ENCODE measurements around the gene SLC5A12.

Gene SLC5A12

DNA sequence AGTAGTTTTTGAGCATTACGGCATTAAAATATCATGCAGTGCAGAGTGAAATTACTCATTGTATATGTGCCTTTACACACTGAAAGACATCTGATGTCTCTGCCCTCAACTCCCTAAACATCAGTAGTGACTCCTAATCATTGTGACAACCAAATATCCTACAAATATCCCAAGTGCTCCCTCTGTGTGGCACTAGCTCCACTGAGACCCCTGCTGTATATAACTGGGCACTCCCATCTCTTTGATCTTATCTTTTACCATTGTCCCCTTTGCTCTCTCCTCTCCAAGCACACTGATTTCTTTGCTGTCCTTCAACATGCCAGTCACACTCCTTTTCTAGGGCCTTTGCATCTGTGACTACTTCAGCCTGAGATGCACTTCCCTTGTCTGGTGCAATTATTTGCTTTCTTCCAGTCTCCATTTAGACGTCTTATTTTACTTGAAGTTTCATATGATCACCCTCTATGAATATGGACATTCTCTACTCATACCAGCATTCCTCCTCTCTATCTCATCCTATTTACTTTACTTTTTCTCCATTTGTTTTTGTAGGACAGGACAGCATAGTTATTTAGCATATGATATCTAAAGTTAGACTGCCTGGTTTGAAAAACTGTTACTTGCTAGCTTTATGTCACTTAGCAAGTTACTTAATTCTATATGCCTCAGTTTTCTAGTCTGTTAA is 2.4 kb downstream of the SLC5A12 start:
- no peak for DNase-seq (ENCODE audit: low spot score)

DNA sequence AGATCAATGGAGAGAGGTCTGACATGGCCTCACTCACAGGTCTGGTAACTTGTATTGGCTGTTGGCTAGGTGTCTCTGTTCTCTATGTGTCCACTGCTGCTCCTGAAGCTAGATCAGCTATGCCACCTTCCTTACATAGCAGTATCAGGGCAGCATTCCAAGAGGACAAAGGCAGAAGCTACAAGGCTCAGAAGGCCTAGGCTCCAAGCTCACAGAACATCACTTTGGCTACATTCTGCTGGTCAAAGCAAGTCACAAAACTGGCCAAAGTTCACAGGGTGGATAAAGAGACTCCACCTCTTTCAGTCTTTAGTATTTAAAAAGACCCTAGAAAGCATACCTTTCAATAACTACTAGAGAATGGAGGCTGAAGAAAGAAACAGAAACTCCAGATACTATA is 4.1 kb downstream of the SLC5A12 start:
- no peak for DNase-seq (ENCODE audit: low spot score)

GRCh38 chr11:26715133-26715532 is 6.7 kb downstream of the SLC5A12 start:
- DNase-seq (ENCODE audit: low spot score): no peak

DNA sequence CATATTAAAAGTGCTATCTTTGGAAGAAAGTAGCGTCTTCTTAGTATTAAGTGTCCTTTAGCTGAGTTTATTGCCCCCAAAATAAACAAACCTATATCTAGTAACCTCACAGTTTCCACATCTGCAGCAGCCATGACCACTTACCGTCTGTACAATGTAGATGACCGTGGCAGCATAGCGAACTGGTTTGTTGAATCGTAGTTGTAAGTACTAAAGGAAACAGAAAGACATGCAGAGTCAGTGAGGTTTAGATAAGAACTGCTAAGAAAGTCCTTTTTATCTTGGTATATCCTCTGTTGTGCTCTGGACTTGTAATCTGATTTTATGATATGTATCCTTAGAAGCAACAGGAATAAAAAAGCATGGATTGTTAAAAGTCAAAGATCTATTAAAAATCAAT is 9.4 kb downstream of the SLC5A12 start:
- DNase-seq (ENCODE audit: low spot score): no peak

DNA sequence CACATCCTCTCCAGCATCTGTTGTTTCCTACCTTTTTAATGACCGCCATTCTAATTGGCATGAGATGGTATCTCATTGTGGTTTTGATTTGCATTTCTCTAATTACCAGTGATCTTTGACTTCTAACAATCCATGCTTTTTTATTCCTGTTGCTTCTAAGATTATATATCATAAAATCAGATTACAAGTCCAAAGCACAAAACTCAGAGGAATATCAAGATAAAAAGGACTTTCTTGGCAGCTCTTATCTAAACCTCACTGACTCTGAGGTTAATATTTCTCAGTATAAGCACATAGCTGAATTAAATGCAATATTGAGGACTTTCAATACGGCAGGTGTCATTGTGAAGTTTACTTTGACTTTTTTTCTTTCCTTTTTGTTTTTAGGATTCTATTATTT is 11.4 kb downstream of the SLC5A12 start:
- DNase-seq (ENCODE audit: low spot score): no peak

DNA sequence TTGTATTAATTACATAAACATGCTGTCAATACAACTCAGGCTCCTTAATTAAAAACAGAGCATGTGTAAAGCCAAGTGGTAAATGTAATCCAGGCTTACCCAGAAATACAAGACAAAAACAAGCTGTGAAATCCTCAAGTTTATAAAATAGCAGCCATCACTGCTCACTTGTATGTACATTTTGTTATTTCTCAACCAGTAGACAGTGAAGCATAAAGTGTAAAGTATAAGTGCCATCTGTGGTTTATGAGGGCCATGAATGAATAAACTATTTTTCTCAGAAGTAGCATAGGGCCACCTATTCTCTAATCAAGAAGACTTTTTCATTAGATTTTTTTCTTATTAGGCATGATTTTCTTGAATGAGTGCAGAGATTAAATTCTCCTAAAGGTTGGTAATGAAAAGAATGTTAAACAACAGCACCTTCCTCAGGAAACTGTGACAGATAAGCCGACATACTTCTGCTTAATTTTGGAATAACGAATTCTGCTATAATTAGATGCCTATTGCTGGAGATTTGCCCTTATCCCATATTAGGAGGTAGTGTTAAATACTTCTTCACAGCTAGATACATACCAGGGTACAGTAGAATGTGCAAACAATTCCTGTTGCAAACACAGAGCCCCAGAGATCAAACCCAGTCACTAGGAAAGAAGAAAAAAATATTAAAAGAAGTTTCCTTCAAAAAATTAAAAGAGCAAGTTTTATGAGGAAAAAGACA is 13.0 kb downstream of the SLC5A12 start:
- no peak for DNase-seq (ENCODE audit: low spot score)

DNA sequence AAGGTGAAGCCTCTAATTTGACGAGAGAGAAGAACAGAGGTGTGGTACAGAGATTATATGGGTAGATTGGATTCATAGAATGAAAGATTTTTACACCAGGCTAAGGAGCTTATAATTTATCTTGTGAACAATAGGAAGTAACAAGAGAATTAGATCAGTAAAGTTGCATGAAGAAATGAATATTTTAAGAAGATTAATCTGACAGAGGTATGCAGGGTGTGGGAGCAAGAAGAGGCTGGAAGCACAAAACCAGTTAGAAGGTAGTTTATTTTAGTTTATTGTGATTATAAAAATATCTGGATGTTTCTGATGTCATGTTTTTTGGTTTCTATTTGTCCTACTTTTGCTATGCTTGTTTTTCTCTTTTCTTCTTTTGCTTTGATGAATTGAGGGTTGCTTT is 15.7 kb downstream of the SLC5A12 start:
- no peak for DNase-seq (ENCODE audit: low spot score)

- DNase-seq (ENCODE audit: low spot score): no peak
Measured at GRCh38 chr11:26704249-26704648, 17.6 kb downstream of the SLC5A12 start.

- no peak for DNase-seq (ENCODE audit: low spot score)
Measured at GRCh38 chr11:26703411-26704191, 18.3 kb downstream of the SLC5A12 start.

DNA sequence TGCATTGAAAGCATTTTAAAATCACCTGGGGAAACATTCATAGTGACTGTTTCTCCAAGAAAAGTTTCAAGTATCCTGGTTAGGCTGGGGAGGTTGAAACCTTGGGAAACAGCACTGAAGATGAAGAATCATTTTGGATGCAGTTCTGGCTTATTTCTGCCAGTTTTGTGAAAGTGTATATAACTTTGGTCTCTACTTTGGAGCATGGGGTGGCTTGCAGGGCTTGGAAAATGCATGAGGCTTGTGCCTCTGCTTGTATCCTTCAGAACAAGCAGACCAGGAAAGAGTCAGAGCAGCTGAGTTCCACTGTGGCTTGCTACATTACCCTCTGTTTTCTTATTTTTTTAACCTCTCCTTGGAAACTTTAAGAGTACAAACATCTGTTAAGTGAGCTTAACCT is 19.5 kb downstream of the SLC5A12 start:
- no peak for DNase-seq (ENCODE audit: low spot score)

- no peak for DNase-seq (ENCODE audit: low spot score)
Measured at GRCh38 chr11:26700574-26701235, 21.2 kb downstream of the SLC5A12 start.

- DNase-seq (ENCODE audit: low spot score): no peak
Measured at GRCh38 chr11:26698224-26698623, 23.6 kb downstream of the SLC5A12 start.

DNA sequence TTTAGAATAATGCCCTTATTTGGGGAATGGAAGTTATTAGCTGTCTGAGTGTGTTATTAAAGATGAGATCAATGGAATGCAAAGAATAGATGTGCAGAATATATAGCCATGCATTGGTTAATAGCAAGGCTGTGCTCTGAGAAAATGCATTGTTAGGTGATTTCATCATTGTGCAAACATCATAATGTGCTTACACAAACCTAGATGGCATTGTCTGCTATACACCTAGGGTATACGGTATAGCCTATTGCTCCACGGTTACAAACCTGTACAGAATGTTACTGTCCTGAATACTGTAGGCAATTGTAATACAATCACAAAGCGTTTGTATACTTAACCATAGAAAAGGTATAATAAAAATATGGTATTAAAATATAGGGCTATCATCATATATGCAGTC is 25.5 kb downstream of the SLC5A12 start:
- no peak for DNase-seq (ENCODE audit: low spot score)

DNA sequence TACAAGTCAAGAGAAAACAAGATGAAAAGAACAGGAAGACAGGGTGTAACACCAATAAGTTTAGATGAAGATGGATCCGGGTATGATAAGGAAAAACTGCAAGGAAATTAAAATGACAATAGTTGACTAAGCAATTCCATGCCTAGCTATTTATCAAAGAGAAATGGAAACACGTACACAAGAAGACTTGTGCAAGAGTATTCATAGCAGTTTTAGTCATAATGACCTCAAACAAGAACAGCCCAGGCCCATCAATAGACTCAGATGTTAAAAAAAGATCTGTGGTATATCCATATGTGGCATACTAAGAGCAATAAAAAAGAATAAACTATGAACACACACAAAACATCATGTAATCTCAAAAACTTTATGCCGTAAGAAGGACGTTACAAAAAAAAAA is 33.2 kb downstream of the SLC5A12 start:
- no peak for DNase-seq (ENCODE audit: low spot score)

DNA sequence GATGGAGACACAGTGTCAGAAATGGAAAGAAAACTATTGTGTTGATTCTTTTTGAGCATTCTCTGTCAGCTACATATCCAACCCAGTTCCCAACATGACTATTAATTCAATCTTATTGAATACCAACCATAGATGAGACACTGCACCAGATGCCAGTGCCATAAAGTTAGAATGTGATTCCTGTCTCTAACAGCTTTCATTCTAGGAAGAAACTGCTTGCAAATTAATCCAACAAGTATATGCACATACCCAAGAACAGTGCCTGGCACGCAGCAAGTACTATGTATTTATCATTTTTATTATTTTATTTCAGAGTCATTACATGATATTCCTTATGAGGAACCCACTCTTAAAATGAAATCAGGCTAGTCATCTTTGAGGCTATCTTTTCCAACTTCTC is 34.5 kb downstream of the SLC5A12 start:
- DNase-seq (ENCODE audit: low spot score): no peak

- DNase-seq (ENCODE audit: low spot score): no peak
Measured at GRCh38 chr11:26677566-26677965, 44.3 kb downstream of the SLC5A12 start.

DNA sequence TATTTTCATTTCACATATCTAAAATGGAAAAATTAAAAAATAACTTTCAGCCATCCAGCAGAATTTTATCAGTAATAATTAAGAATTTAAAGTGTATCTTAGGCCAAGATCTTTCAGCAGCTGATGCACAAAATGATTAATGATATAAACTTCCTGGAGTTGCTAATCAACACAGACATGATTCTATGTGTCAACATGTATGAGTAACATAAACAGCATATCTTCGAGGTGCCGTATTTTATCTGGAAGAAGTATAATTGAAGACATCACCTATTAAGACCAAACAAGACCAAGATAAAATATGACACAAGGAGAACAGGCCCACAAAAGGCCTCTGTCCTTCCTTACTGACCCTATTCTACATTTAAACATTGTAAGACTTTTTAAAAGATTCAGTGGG is 45.2 kb downstream of the SLC5A12 start:
- no peak for DNase-seq (ENCODE audit: low spot score)

DNA sequence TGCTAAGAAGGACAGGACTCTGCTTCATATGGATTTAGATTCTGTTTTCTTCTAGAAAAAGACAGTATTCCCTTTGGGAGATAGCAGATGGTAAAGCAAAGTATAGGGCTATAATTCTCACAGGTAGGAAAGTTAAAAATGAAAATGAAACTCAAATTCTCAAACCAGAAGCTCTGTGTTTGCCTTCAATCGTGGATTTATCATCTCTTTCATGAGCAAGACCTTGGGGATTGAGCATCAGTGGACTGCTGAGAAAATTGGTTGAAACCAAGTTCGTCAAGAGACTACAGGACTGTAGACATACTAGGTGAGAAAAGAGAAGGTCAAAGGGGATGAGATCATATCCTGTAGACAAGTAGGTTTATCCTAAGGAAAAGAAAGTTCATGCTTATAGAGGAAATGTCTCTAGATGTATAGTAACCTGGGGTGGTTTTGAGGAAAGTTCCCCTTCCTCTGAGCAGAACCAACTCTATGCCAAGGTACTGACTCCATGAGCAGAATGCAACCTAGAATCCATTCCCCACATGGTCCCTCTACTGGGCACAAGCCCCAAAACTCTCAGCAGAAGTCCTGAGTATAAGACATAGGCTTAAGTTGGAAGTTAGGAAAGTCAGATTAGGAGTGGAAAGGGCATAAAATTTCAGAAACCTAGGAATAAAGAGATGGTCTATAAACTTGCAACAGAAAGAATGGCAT is 46.5 kb downstream of the SLC5A12 start:
- DNase-seq (ENCODE audit: low spot score): no peak

- DNase-seq (ENCODE audit: low spot score): no peak
Measured at GRCh38 chr11:26665946-26666345, 55.9 kb downstream of the SLC5A12 start.

- DNase-seq (ENCODE audit: low spot score): no peak
Measured at GRCh38 chr11:26665036-26665435, 56.8 kb downstream of the SLC5A12 start.

DNA sequence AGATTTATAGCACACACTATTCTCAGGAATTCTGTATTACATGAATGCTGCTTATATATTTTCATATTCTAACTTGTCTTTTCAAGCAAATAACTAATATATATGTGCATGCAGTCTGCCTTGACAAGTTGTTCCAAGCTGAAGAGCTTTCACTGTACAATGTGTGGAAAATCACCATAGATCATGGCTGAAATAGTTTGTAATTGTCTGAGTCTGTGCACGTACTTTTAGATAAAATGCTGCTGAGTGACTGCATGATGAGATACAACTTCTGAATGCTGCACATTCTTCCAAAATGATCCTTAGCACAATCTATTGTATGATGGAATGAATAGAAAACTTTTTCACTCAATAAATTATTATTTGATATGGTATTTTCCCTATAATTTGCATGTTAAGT is 58.9 kb downstream of the SLC5A12 start:
- no peak for DNase-seq (ENCODE audit: low spot score)

DNA sequence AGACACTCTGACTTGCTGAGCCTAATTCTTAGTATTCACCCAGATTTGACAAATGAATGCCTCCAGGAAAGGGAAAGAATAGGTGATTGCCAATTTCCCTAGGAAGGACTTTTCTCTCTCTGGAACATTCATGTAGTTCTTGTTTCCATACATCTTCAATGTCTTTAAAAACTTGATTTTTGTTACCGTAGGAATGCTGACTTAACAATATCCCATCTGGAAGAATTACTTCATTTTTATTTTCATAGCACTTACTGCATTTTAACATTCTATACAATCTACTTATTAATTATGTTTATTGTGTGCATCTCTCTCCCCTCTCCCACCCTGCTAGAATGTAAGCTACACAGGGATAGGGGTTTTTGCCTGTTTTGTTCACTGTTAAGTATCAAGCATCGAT is 66.6 kb downstream of the SLC5A12 start:
- DNase-seq (ENCODE audit: low spot score): no peak
